Left lobe of liver (tissue), 2 donors: ENCODE results near the gene PTK6. TPM values are rescaled to one million over a fixed set of nuclear protein-coding genes. Genes with fewer than 3 reads are reported as not detected.
"Not testable (repeated sequence)": the region's sequence is repeated elsewhere in the genome, so short reads cannot be mapped to it uniquely, and the experiment has no call there.

Experiments
- ATAC-seq: fragments of 200-7000 bp; cut with Tn5 transposase; one replicate; pipeline ENCODE4 v1.9.1; 2020; ENCODE audit warnings: mild to moderate bottlenecking, moderate library complexity
- DNase-seq: peaks from one replicate; pipeline ENCODE4 v3.0.0-alpha.2; 2020; ENCODE audit warnings: low spot score
- total RNA-seq: library from RNA; stranded (reverse); gene quantifications from one replicate; pipeline ENCODE4 v1.2.1, GENCODE V29; 2021
- donor health status: DM: no; HTN: no; CAD: no; lungs with moderate emphysema.
- donor health status: DM: no; HTN: yes; CAD: no.

Gene PTK6
- total RNA-seq, 1 donor from 2014 or later = 12.0 TPM

DNA sequence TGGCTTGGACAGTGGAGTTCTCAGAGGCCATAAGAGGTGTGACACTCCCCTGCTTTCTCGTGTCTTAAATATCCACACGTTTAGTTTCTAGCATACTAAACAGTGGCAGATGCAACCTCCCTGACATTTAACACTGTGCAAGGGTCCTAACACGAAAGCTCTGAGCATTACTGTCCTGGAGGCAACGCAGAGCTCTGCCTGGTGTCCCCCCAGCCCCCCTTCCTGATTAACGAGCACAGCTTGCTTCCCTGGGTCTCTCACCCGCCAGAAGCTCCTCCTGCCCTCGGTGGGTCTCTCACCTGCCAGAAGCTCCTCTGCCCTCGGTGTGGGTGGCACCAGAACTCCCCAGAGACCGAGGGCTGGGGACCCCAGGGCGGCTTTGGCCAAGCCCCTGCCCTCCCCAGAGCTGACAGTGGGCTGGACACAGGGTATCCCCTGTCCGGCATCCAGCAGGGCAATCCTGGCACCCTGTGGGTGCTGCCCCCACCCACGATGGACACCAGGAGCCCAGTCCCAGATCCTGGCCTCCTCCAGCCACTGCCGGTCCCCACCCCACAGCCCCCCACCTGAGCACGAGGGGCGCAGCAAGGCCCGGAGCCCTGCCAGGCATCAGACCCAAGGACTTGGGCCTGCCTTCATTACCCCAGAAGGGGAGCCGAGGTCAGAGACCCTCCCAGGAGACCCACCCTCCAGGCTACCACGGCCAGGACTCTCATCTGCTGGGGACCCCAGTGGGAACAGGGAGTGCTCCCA lies 52.3 kb downstream of the PTK6 start:
- no peak for ATAC-seq
- DNase-seq = no peak

DNA sequence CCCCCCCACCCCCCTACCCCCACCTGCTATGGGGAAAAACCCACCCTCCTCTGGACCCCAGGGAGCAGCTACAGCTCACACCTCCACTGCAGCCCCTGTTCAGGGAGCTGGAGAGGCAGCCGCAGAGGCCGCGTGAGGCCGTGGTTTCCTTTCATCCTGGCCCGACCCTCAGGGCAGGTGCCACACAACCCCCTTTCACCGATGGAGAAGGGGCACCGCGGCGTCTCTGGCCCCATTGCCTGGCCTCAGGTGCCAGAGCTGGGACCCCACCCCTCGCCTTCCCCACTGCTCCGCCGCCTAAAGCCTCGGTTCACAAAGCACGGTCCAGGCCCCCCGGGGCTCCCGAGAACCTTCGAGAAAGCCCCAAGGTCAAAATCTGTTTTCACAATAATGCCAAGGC lies 52.9 kb downstream of the PTK6 start:
- ATAC-seq (no peak), DNase-seq (no peak)

DNA sequence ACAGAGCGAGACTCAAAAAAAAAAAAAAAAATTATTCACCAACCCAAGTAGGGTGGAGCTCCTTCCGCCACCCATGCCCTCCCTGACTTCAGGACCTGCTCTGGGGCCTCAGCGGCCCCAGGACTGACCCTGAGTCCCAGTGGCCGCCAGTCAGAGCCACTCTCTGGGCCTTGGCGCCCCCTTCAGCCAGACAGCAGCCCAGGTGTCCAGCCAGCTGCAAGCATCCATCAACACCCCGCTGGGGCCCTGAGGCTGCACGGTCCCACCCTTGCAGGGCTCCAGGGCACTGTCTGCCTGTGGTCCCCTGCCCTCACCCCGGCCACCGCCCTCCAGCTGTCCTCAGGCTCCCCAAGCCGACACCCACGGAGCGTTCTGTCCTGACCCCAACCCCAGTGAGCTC lies 53.3 kb downstream of the PTK6 start:
- ATAC-seq = peak; percentile 10
- no peak for DNase-seq

DNA sequence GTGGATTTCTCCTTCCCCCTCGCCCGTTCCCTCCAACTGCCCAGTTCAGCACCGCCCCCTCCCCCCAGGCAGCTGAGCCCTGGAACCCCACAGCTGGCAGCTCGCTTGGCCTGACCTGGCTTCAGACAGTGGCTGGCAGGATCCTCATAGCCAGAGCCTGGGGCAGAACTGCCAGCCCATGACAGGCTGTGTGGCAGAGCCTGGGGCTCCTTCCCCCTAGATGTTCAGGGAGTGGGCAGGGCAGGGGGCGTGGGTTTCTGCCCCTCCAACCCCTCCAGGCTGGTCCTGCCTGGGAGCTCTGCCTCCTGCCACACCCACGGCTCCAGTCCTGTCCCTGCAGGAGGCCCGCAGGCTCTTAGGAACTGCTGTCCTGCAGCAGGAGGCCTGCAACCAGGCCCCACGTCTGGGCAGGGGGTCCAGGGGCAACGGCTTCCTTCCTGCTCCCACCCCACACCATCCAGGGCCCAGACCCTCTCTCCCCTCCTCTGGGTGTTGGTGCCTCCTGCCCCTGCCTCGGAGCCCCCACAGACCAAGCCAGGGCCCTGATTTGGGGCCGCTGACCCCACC lies 55.1 kb downstream of the PTK6 start:
- ATAC-seq (no peak), DNase-seq (no peak)

DNA sequence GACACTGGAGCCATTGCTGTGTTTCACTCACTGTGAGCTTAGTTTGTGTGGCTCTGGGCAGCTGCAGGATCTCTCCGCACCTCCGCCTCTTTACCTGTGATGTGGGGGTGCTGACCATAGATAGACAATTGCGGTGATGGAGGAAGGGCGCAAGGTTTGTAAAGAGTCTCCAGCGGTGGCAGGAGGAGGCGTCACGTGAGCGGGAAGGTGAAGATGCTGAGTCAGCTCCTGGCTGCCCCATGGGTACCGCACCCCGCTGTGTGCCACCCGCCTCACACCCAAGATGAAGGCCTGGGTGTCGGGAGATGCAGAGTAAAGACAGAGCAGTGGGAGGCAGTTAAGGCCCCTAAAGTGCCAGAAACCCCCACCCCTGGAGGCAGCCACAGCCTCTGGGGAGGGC lies 55.7 kb downstream of the PTK6 start:
- DNase-seq = no peak
- ATAC-seq = no peak

DNA sequence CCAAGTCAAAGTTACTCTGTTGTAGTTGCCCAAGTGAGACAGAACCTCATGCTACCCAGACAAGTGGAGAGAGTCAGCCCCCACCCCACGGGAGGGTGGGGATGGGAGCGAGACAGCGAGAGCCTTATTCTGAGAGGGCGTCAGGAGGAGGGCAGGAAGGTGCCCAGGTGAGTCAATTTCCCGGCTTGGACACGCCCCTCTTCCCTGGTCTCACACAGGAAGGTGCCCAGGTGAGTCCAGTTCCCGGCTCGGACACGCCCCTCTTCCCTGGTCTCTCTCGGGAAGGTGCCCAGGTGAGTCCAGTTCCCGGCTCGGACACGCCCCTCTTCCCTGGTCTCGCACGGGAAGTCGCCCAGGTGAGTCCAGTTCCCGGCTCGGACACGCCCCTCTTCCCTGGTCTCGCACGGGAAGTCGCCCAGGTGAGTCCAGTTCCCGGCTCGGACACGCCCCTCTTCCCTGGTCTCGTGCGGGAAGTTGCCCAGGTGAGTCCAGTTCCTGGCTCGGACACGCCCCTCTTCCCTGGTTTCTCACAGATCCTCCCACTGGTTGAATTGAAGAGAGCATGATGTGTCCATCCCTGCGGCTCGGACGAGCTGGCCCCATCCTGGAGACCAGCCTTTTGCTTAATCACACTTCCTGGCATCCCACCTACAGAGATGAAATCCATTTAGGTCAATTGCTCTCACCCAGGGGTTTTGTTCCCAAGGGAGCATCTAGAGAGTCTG lies 57.3 kb downstream of the PTK6 start:
- ATAC-seq, DNase-seq: not testable (repeated sequence)

DNA sequence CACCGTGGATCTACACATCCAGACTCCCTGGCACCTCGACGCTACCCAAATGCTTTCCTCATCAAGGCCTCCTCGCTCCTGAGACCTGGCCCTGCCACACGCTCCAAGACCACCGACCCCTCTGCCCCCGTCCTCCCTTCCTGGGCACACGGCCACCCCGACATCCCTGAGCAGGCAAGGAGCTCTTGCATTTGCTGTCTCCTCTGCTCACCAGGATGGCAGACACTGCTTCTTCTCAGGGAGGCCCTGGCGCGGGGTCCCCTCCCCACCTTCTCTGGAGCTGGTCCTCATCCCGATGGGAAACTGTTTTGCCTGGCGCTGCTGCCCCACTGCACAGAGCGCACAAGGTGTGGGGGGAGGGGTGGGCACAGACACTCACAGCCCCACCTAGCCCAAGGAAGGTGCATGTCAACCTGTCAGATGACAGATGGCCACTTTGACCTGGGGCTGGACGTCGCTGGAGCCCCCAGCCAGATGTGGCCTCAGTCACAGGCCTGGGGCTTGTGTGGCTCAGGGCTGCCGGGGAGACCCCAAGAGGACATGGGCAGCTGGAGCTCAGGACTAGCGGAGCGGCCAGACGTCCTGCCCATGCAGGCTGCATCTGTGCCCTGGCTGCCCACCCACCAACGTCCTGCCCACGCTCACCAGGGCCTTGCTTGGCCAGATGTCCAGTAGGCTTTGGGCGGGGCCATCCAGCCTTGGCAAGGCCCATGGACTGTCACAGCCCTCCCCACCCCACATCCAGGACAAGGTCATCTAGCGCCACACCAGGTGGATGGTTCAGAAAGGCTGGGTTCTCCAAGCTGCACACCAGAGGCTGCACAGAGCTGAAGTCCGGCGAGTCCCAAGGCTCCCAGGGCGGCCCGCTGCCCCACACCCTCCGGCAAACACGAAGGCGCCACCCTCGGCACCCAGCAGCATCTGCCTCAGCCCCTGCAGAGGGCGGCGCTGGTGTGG lies 58.6 kb downstream of the PTK6 start:
- DNase-seq (no peak), ATAC-seq (no peak)

Other genes starting within 250 kb of the PTK6 start
- not detected for gene COL20A1, start 244.2 kb downstream of the PTK6 start, total RNA-seq
- gene CHRNA4, start 176.0 kb downstream of the PTK6 start, total RNA-seq = 145 TPM
- not detected for gene KCNQ2, start 64.7 kb downstream of the PTK6 start, total RNA-seq
- 0.73 TPM for gene EEF1A2, start 38.3 kb downstream of the PTK6 start, total RNA-seq
- 88.0 TPM for gene PPDPF, start 16.6 kb downstream of the PTK6 start, total RNA-seq
- gene SRMS, start 10.4 kb upstream of the PTK6 start, total RNA-seq = not detected
- not detected for gene FNDC11, start 16.8 kb upstream of the PTK6 start, total RNA-seq
- 18.1 TPM for gene HELZ2, start 36.9 kb upstream of the PTK6 start, total RNA-seq
- 4.5 TPM for gene GMEB2, start 89.7 kb upstream of the PTK6 start, total RNA-seq
- gene STMN3, start 116.0 kb upstream of the PTK6 start, total RNA-seq = 1.5 TPM
- 13.8 TPM for gene RTEL1, start 120.9 kb upstream of the PTK6 start, total RNA-seq
- 0.40 TPM for gene TNFRSF6B, start 159.3 kb upstream of the PTK6 start, total RNA-seq
- 23.6 TPM for gene ARFRP1, start 170.6 kb upstream of the PTK6 start, total RNA-seq
- 64.1 TPM for gene ZGPAT, start 170.7 kb upstream of the PTK6 start, total RNA-seq
- gene LIME1, start 199.3 kb upstream of the PTK6 start, total RNA-seq = 122 TPM
- gene SLC2A4RG, start 202.4 kb upstream of the PTK6 start, total RNA-seq = 195 TPM